GM06990 (cell line): Measurements from ENCODE around the gene SPEG.

Experiments used
- DNase-seq: peaks from one replicate; pipeline ENCODE4 v3.0.0-alpha.2; 2011; ENCODE audit not compliant: insufficient read length; ENCODE audit errors: extremely low read depth
- H3K27me3 ChIP-seq: replicated peaks from 2 replicates; pipeline ENCODE4 v1.6.0; 2011; ENCODE audit warnings: low read length; ENCODE audit not compliant: control insufficient read depth, insufficient read depth
- H3K36me3 ChIP-seq: 2 replicates; pipeline ENCODE4 v1.5.1; 2011; ENCODE audit warnings: low read length; ENCODE audit not compliant: control insufficient read depth, insufficient read depth
- H3K4me3 ChIP-seq: replicated peaks from 2 replicates; pipeline ENCODE4 v1.5.1; 2011; ENCODE audit warnings: low read depth, mild to moderate bottlenecking, control low read depth, low read length
- TF ChIP-seq, protein P1 (sequence below): IDR thresholded peaks from 2 replicates; pipeline ENCODE4 v1.5.1; 2011; ENCODE audit warnings: low read length, control low read depth, mild to moderate bottlenecking, inconsistent platforms; ENCODE audit not compliant: insufficient read depth, poor library complexity, severe bottlenecking

The SPEG gene

DNA sequence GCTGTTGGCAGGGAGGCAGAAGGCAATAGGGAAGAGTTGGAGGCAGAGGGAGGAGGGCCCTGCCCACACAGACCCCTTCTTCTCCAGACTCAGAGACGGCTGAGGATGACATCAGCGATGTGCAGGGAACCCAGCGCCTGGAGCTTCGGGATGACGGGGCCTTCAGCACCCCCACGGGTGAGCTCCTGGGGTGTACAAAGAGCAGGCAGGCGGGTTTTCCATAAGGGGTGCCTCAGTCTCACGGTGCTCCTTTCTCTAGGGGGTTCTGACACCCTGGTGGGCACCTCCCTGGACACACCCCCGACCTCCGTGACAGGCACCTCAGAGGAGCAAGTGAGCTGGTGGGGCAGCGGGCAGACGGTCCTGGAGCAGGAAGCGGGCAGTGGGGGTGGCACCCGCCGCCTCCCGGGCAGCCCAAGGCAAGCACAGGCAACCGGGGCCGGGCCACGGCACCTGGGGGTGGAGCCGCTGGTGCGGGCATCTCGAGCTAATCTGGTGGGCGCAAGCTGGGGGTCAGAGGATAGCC lies 10.0 kb downstream of the SPEG start:
- TF ChIP-seq, protein P1, sequence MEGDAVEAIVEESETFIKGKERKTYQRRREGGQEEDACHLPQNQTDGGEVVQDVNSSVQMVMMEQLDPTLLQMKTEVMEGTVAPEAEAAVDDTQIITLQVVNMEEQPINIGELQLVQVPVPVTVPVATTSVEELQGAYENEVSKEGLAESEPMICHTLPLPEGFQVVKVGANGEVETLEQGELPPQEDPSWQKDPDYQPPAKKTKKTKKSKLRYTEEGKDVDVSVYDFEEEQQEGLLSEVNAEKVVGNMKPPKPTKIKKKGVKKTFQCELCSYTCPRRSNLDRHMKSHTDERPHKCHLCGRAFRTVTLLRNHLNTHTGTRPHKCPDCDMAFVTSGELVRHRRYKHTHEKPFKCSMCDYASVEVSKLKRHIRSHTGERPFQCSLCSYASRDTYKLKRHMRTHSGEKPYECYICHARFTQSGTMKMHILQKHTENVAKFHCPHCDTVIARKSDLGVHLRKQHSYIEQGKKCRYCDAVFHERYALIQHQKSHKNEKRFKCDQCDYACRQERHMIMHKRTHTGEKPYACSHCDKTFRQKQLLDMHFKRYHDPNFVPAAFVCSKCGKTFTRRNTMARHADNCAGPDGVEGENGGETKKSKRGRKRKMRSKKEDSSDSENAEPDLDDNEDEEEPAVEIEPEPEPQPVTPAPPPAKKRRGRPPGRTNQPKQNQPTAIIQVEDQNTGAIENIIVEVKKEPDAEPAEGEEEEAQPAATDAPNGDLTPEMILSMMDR: no peak
- peaks cover 7% of the 10 kb centered on the region for H3K27me3 ChIP-seq
- DNase-seq: no peak
- no peaks in the 10 kb centered on the region for H3K36me3 ChIP-seq
- no peak overlapping the region for H3K4me3 ChIP-seq

DNA sequence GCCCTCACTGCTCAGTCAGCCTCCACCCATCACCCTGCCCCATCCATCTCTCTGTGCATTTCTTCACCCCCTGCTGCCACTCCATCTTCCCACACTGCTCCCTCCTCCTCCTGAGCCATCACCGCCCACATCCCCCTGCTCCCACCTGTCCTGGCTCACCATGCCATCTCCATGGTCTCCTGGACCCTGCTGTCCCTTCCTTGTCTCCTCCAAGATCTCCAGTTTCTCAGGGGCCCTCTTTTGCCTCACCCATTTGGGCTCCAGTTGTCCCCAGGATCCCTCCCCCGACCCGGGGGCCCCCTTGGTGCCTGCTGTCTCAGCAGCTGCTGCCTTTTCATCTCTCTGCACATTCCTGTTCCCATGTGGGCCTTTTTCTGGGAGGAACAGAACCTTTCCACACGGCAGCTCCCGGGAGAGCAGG lies 10.6 kb downstream of the SPEG start:
- TF ChIP-seq, protein P1: no peak
- H3K36me3 ChIP-seq: no peaks in the 10 kb centered on the region
- H3K27me3 ChIP-seq: peaks cover 7% of the 10 kb centered on the region
- H3K4me3 ChIP-seq: no peak overlapping the region
- DNase-seq: no peak

GRCh38 chr2:219446101-219446504 lies 11.5 kb downstream of the SPEG start:
- no peak for DNase-seq
- H3K4me3 ChIP-seq: no peak overlapping the region

GRCh38 chr2:219446689-219447088 lies 12.0 kb downstream of the SPEG start:
- DNase-seq: no peak
- H3K27me3 ChIP-seq: peaks cover 3% of the 10 kb centered on the region

More at GRCh38 chr2:219446101-219446504, 11.5 kb downstream of the SPEG start:
- Histone ChIP-seq H3K36me3 (no peaks in the 10 kb centered on the region), H3K27me3 (peaks cover 6% of the 10 kb centered on the region)
- TF ChIP-seq, protein P1: no peak

DNA sequence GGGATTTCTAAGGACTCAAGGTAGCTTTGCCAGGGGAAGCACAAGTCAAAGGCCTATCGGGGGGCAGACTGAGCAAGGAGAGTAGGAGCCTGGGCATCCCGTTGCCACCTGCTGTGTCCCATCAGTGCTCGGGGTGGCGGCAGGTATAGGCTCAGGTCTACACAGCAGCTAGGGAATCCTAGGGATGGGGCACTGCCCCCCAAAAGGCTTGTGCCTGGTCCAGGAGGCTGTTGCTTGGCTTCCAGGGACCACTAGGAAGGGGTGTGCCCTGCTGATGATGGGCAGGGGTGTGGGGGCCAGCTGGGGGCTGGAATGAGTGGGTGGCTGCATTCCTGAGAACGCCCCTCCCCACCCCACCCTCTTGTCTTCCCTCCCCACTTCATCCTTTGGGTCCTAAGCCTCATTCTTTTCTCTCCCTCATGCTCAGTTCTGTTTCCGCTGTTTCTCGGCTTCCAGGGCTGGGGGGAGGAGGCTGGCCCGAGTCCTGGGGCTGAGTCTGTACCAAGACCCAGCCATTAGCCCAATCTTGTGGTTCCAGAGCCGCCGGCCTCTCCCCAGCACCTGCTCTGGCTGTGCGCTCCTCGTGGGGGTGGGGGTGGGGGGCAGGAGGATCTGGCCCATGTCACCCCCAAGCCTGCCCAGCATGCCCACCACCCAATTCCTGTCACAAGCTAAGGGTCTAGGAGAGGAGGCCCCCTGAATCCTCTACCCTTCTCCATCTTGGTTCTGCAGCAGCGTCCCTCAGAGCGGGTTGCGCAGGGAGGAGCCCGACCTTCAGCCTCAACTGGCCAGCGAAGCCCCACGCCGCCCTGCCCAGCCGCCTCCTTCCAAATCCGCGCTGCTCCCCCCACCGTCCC lies 12.8 kb downstream of the SPEG start:
- Histone ChIP-seq H3K27me3 (peaks cover 3% of the 10 kb centered on the region), H3K36me3 (no peaks in the 10 kb centered on the region), H3K4me3 (no peak overlapping the region)
- TF ChIP-seq, protein P1: no peak
- no peak for DNase-seq

More at GRCh38 chr2:219446689-219447088, 12.0 kb downstream of the SPEG start:
- Histone ChIP-seq H3K36me3 (no peaks in the 10 kb centered on the region), H3K4me3 (no peak overlapping the region)
- TF ChIP-seq, protein P1: no peak
